Measurements from ENCODE around the gene KRT76. TPM values are rescaled to one million over a fixed set of nuclear protein-coding genes. Genes with fewer than 3 reads are reported as not detected.

Gene KRT76
- total RNA-seq, 2 experiments from 2014 or later, result not detected

DNA sequence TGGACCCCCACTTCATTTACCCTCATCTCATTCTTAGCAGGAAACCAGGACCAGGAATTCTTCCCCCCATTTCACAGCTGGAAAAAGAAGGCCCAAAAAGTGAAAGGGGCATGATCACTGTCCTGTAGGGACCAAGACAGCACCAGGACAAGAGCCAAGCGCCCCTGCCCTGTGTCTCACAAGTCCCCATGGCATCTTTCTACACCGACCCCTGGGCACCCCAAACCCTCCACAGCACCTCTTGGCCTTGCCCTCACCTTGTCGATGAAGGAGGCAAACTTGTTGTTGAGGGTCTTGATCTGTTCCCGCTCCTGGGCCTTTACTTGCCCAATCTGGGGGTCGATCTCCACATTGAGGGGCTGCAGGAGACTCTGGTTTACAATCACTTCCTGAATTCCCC lies 710 bp downstream of the KRT76 start:
- H3K27ac Mint-ChIP-seq, result no peak overlapping the region
- no peaks in the 10 kb centered on the region for H3K27me3 Mint-ChIP-seq
- no peak overlapping the region for H3K4me3 Mint-ChIP-seq
- ATAC-seq (no peak), DNase-seq (no peak)
- H3K4me1 Mint-ChIP-seq (ENCODE audit: low read depth), result no peaks in the 10 kb centered on the region
- no peaks in the 10 kb centered on the region for H3K36me3 Mint-ChIP-seq (ENCODE audit: low read depth)
- intact Hi-C loops (cut with micrococcal nuclease), result no loop called here
- ChIA-PET CTCF (interaction anchor here (0.8 kb wide), 2 partner anchors 89 to 619 kb away, joined by 3 read pairs; no protein-coding TSS in a partner anchor), POLR2A (no interaction called here)
- no peaks in the 10 kb centered on the region for H3K9me3 Mint-ChIP-seq
- TF ChIP-seq, protein P1, sequence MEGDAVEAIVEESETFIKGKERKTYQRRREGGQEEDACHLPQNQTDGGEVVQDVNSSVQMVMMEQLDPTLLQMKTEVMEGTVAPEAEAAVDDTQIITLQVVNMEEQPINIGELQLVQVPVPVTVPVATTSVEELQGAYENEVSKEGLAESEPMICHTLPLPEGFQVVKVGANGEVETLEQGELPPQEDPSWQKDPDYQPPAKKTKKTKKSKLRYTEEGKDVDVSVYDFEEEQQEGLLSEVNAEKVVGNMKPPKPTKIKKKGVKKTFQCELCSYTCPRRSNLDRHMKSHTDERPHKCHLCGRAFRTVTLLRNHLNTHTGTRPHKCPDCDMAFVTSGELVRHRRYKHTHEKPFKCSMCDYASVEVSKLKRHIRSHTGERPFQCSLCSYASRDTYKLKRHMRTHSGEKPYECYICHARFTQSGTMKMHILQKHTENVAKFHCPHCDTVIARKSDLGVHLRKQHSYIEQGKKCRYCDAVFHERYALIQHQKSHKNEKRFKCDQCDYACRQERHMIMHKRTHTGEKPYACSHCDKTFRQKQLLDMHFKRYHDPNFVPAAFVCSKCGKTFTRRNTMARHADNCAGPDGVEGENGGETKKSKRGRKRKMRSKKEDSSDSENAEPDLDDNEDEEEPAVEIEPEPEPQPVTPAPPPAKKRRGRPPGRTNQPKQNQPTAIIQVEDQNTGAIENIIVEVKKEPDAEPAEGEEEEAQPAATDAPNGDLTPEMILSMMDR (IDR thresholded peaks at IDR 0.05), result no peak

DNA sequence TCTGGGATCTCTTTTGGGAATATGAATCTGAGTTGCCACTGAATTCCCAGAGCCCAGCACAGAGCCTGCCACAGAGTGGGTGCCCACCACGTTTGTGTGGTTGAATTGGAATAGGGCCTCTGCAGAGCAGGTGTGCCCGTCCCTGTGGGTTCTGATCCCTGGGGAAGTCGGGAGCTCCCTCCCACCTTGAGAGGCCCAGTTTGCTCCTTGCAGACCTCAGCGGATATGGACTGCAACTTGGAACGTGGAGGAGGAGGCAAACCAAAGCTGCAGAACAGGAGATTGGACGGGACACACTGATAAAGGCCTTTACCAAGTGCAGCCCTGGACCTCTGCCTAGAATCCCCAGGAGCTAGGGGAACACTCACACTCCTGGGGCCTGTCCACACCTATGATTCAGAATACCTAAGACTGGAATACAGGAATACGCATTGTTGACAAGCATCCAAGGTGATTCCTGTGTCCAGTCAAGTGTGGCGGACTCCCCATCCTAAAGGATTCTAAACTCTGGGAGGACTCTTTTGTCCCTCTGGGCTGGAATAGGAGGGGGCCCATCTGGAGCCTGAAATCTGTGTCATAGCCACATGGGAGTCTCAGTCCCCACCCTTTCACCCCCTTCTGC lies 2.4 kb downstream of the KRT76 start:
- no peak overlapping the region for H3K4me3 Mint-ChIP-seq
- H3K36me3 Mint-ChIP-seq (ENCODE audit: low read depth), result no peaks in the 10 kb centered on the region
- H3K9me3 Mint-ChIP-seq, result no peaks in the 10 kb centered on the region
- intact Hi-C loops (cut with micrococcal nuclease), result no loop called here
- TF ChIP-seq, protein P1 (IDR thresholded peaks at IDR 0.05), result no peak
- H3K4me1 Mint-ChIP-seq (ENCODE audit: low read depth), result no peaks in the 10 kb centered on the region
- peaks cover 3% of the 10 kb centered on the region for H3K27me3 Mint-ChIP-seq
- POLR2A ChIA-PET, result interaction anchor here (0.6 kb wide), 1 partner anchor 31 kb away, joined by 3 read pairs; no protein-coding TSS in a partner anchor
- ATAC-seq (no peak), DNase-seq (no peak)
- CTCF ChIA-PET, result interaction anchor here (1.6 kb wide), 1 partner anchor 10 kb away, joined by 4 read pairs; no protein-coding TSS in a partner anchor
- no peak overlapping the region for H3K27ac Mint-ChIP-seq

DNA sequence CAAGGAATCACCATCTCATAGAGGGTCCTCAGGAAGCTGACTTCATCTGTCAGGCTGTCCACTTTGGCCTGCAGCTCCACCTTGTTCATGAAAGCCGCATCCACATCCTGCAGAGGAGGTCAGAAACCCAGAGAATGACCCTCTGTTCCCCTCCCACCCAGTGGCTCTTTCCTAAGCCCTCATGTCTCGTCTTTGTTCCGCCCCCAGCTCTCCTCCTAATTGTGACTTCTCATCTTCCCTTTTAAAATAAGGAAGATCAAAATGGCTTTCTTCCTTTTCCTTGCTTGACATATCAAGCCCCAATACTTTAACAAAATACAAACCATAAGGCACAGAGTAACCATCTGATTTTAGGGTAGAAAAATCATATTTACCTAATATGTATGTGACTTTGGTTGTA lies 4.4 kb downstream of the KRT76 start:
- intact Hi-C loops (cut with micrococcal nuclease), result no loop called here
- ATAC-seq, result no peak
- H3K36me3 Mint-ChIP-seq (ENCODE audit: low read depth), result no peaks in the 10 kb centered on the region
- ChIA-PET CTCF (interaction anchor here (1.8 to 2.1 kb wide), 2 partner anchors 112 to 189 kb away, joined by 5 to 6 read pairs; no protein-coding TSS in a partner anchor), POLR2A (no interaction called here)
- no peaks in the 10 kb centered on the region for H3K4me1 Mint-ChIP-seq (ENCODE audit: low read depth)
- H3K4me3 Mint-ChIP-seq, result no peak overlapping the region
- peaks cover 3% of the 10 kb centered on the region for H3K27me3 Mint-ChIP-seq
- H3K27ac Mint-ChIP-seq, result no peak overlapping the region
- H3K9me3 Mint-ChIP-seq, result no peaks in the 10 kb centered on the region
- no peak for DNase-seq
- TF ChIP-seq, protein P1 (IDR thresholded peaks at IDR 0.05), result no peak

DNA sequence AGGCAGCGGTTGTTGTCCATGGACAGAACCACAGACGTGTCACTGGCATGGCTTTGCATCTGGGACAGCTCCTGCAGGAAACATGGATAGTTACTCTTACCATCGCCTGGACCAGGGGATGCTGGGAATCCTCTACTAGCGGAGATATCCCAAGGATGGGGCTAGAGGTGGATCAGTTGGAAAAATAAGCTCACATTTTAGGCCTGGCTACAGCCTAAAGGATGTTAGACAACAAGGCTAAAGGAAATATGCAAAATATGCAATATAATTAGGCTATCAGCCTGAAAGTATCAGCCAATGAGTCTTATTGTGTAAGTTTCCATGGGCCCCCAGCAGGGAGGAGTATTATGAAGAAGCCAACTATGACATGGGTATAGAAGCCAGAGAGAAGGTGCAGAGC lies 5.0 kb downstream of the KRT76 start:
- TF ChIP-seq, protein P1 (IDR thresholded peaks at IDR 0.05), result no peak
- ChIA-PET POLR2A (no interaction called here), CTCF (interaction anchor here (1.1 to 2.1 kb wide), 3 partner anchors 108 to 189 kb away, joined by 3 to 6 read pairs (median 5); no protein-coding TSS in a partner anchor)
- ATAC-seq, result no peak
- Mint-ChIP-seq H3K36me3 (ENCODE audit: low read depth) (no peaks in the 10 kb centered on the region), H3K9me3 (no peaks in the 10 kb centered on the region), H3K27ac (no peak overlapping the region), H3K4me3 (no peak overlapping the region), H3K4me1 (ENCODE audit: low read depth) (no peaks in the 10 kb centered on the region), H3K27me3 (peaks cover 3% of the 10 kb centered on the region)
- intact Hi-C loops (cut with micrococcal nuclease), result no loop called here
- no peak for DNase-seq

DNA sequence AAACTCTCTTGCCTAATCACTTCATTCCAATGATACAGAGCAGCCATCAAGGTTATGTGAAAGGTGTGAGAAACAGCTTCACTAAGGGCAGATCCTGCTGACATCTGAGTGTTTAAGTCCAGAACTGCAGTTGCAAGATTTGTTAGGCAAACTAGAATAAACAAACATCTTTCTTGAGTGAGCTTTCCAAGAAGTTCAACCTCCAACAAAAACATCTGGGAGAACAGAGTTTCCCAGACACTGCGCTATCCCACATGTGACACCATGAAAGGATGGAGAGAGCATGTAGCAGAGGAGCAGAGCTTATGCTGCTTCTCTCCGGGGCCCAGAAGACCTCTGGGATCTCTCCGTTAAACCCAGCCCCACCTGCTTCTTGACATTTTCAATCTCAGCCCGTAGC lies 5.6 kb downstream of the KRT76 start:
- Mint-ChIP-seq H3K27me3 (peaks cover 3% of the 10 kb centered on the region), H3K36me3 (ENCODE audit: low read depth) (no peaks in the 10 kb centered on the region), H3K27ac (no peak overlapping the region), H3K4me1 (ENCODE audit: low read depth) (no peaks in the 10 kb centered on the region), H3K9me3 (no peaks in the 10 kb centered on the region), H3K4me3 (no peak overlapping the region)
- ATAC-seq (no peak), DNase-seq (no peak)
- intact Hi-C loops (cut with micrococcal nuclease), result no loop called here
- TF ChIP-seq, protein P1 (IDR thresholded peaks at IDR 0.05), result no peak
- CTCF ChIA-PET, result interaction anchor here (1.1 kb wide), 1 partner anchor 109 kb away, joined by 3 read pairs; no protein-coding TSS in a partner anchor
- POLR2A ChIA-PET, result no interaction called here
